RWPE2 (cell line): ENCODE data around the gene ATOH8.

Experiments
- ATAC-seq: fragments of 200-7000 bp; cut with Tn5 transposase; 3 replicates; pipeline ENCODE4 v1.9.1; 2021; ENCODE audit warnings: low read depth
- DNase-seq: peaks from one replicate; pipeline ENCODE4 v3.0.0-alpha.2; 2020; ENCODE audit warnings: low spot score
- H3K27ac ChIP-seq: fragments of 450-650 bp; 2 replicates; pipeline ENCODE4 v1.5.1; 2017; ENCODE audit warnings: mild to moderate bottlenecking; ENCODE audit not compliant: poor library complexity, severe bottlenecking
- H3K27me3 ChIP-seq: fragments of 250-450 bp; sonication (Bioruptor Pico); 2 replicates; pipeline ENCODE4 v1.5.1; 2021; ENCODE audit warnings: mild to moderate bottlenecking, moderate library complexity; ENCODE audit not compliant: insufficient read depth, poor library complexity, severe bottlenecking
- H3K36me3 ChIP-seq: fragments of 250-450 bp; sonication (Bioruptor Pico); 2 replicates; pipeline ENCODE4 v1.5.1; 2020; ENCODE audit warnings: low read depth, mild to moderate bottlenecking, moderate library complexity
- H3K4me1 ChIP-seq: fragments of 250-450 bp; sonication (Bioruptor Pico); 2 replicates; pipeline ENCODE4 v1.5.1; 2021; ENCODE audit warnings: mild to moderate bottlenecking, moderate library complexity; ENCODE audit not compliant: insufficient read depth, poor library complexity, severe bottlenecking
- H3K4me3 ChIP-seq: fragments of 250-450 bp; sonication (Bioruptor Pico); 2 replicates; pipeline ENCODE4 v1.5.1; 2021; ENCODE audit warnings: mild to moderate bottlenecking, moderate library complexity; ENCODE audit not compliant: severe bottlenecking
- H3K9me3 ChIP-seq: fragments of 250-450 bp; sonication (Bioruptor Pico); 2 replicates; pipeline ENCODE4 v1.5.1; 2021; ENCODE audit warnings: mild to moderate bottlenecking, moderate library complexity; ENCODE audit not compliant: severe bottlenecking
- TF ChIP-seq, protein P1 (sequence below): fragments of 450-650 bp; IDR thresholded peaks from one replicate; pipeline ENCODE4 v1.5.1; 2017; ENCODE audit warnings: mild to moderate bottlenecking, moderate library complexity; ENCODE audit not compliant: poor library complexity, severe bottlenecking

ATOH8 gene

GRCh38 chr2:85718009-85718391, 35.8 kb upstream of the ATOH8 start:
- Histone ChIP-seq H3K27ac (no peak overlapping the region), H3K9me3 (no peaks in the 10 kb centered on the region), H3K4me3 (no peak overlapping the region), H3K4me1 (no peaks in the 10 kb centered on the region), H3K27me3 (no peaks in the 10 kb centered on the region), H3K36me3 (no peaks in the 10 kb centered on the region)
- TF ChIP-seq, protein P1, sequence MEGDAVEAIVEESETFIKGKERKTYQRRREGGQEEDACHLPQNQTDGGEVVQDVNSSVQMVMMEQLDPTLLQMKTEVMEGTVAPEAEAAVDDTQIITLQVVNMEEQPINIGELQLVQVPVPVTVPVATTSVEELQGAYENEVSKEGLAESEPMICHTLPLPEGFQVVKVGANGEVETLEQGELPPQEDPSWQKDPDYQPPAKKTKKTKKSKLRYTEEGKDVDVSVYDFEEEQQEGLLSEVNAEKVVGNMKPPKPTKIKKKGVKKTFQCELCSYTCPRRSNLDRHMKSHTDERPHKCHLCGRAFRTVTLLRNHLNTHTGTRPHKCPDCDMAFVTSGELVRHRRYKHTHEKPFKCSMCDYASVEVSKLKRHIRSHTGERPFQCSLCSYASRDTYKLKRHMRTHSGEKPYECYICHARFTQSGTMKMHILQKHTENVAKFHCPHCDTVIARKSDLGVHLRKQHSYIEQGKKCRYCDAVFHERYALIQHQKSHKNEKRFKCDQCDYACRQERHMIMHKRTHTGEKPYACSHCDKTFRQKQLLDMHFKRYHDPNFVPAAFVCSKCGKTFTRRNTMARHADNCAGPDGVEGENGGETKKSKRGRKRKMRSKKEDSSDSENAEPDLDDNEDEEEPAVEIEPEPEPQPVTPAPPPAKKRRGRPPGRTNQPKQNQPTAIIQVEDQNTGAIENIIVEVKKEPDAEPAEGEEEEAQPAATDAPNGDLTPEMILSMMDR, result no peak
- ATAC-seq (no peak), DNase-seq (no peak)

DNA sequence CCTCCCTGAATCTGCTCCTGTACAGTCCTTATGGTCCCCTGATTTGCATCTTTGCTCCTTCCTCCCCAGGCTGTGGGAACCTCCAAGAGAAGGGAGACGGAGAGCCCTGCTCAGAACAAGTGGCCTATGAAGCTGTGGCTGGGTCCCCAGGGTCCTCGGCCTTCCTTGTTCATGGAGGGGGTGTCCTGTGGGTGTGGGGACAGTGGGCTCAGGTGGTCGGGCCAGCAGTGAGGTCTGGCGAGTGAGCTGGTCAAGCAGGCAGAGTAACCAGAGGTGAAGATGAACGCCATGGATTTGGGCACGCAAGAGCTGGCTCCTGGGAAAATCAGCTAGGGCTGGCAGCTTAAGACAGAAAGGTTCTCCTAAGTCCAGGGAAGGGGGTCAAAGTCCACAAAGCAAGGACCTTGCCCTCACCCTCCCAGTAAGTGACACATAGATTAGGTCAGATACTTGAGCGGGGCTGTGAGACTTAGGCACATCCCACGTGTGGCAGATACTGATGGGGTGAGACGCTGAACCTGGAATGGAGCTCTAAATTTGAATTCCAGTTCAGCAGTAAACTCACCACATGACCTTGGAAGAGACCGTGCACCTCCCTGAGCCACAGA, 34.8 kb upstream of the ATOH8 start:
- H3K27me3 ChIP-seq, result no peaks in the 10 kb centered on the region
- H3K36me3 ChIP-seq, result no peaks in the 10 kb centered on the region
- no peak overlapping the region for H3K4me3 ChIP-seq
- no peak overlapping the region for H3K27ac ChIP-seq
- no peak for ATAC-seq
- TF ChIP-seq, protein P1, result no peak
- DNase-seq, result peak; percentile 29
- H3K4me1 ChIP-seq, result no peaks in the 10 kb centered on the region
- H3K9me3 ChIP-seq, result no peaks in the 10 kb centered on the region

GRCh38 chr2:85719609-85720240, 34.1 kb upstream of the ATOH8 start:
- Histone ChIP-seq H3K9me3 (no peaks in the 10 kb centered on the region), H3K27me3 (no peaks in the 10 kb centered on the region), H3K4me1 (no peaks in the 10 kb centered on the region)

GRCh38 chr2:85720533-85720932, 33.3 kb upstream of the ATOH8 start:
- Histone ChIP-seq H3K27me3 (no peaks in the 10 kb centered on the region), H3K4me3 (no peak overlapping the region), H3K27ac (no peak overlapping the region), H3K36me3 (no peaks in the 10 kb centered on the region), H3K4me1 (no peaks in the 10 kb centered on the region), H3K9me3 (no peaks in the 10 kb centered on the region)
- TF ChIP-seq, protein P1, result no peak
- ATAC-seq (no peak), DNase-seq (no peak)

More at GRCh38 chr2:85719609-85720240, 34.1 kb upstream of the ATOH8 start:
- H3K27ac ChIP-seq, result no peak overlapping the region
- no peaks in the 10 kb centered on the region for H3K36me3 ChIP-seq
- H3K4me3 ChIP-seq, result no peak overlapping the region
- no peak for ATAC-seq
- DNase-seq, result no peak
- TF ChIP-seq, protein P1, result no peak

- DNase-seq, result no peak
- no peaks in the 10 kb centered on the region for H3K9me3 ChIP-seq
- no peaks in the 10 kb centered on the region for H3K4me1 ChIP-seq
- no peaks in the 10 kb centered on the region for H3K36me3 ChIP-seq
- no peak for ATAC-seq
- H3K4me3 ChIP-seq, result no peak overlapping the region
- no peak overlapping the region for H3K27ac ChIP-seq
- TF ChIP-seq, protein P1, result no peak
- no peaks in the 10 kb centered on the region for H3K27me3 ChIP-seq
Observed at GRCh38 chr2:85721641-85722040, 32.1 kb upstream of the ATOH8 start.
